ENCODE results near the gene RBM18. TPM values are rescaled to one million over a fixed set of nuclear protein-coding genes. Genes with fewer than 3 reads are reported as not detected.

Gene RBM18
- total RNA-seq, 2 donors from 2014 or later: 19.2 to 23.2 TPM

- no peaks in the 10 kb centered on the region for H3K9me3 ChIP-seq
- no peak overlapping the region for H3K27ac ChIP-seq
- no peak for DNase-seq (ENCODE audit: low spot score)
These were observed 37.7 kb downstream of the RBM18 start for GRCh38 chr9:122226758-122227574.

DNA sequence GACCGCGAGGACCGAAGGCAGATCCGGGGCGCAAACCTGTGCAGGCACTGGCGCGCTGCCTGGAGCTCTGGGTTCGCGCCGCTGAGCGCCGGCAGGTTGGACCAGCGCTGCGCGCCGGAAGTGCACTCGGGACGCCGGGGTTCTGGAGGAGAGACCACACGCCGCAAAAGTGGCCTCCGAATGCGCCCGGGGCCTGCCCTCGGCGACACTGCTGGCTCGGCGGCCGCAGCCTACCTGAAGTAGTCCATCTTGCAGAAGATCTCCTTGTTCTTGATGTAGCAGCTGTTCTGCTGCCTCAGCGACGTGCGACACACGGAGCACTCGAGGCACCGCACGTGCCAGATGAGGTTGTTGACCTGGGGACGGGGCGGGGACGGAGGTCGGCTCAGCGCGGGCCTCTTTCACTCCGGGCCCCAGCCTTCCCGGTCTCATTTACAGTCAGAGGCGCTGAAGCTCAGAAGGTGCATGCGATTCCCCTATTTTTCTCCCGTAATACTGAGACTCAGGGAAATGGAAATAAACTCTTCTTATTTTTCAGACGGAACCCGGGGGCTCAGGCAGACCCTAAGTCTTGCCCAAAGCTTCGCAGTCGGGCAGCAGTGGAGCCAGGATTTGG, 38.4 kb downstream of the RBM18 start:
- DNase-seq (ENCODE audit: low spot score): no peak
- Histone ChIP-seq H3K27me3 (peaks cover 42 to 53% of the 10 kb centered on the region in 2 donors), H3K4me3 (peak overlapping the region in 1 of 2 donors; percentile 49), H3K27ac (no peak overlapping the region), H3K9me3 (no peaks in the 10 kb centered on the region), H3K36me3 (no peaks in the 10 kb centered on the region), H3K4me1 (peaks cover 0 to 36% of the 10 kb centered on the region in 2 donors)
- TF ChIP-seq CTCF (IDR thresholded peaks at IDR 0.05): no peak

More at GRCh38 chr9:122226758-122227574, 37.7 kb downstream of the RBM18 start:
- peak overlapping the region; percentile 26 to 49 for H3K4me3 ChIP-seq
- H3K27me3 ChIP-seq: peaks cover 38 to 47% of the 10 kb centered on the region in 2 donors
- H3K4me1 ChIP-seq: peaks cover 0 to 32% of the 10 kb centered on the region in 2 donors
- H3K36me3 ChIP-seq: no peaks in the 10 kb centered on the region
- no peak for TF ChIP-seq CTCF (IDR thresholded peaks at IDR 0.05)

- H3K27me3 ChIP-seq: peaks cover 47 to 59% of the 10 kb centered on the region in 2 donors
These were observed 39.1 kb downstream of the RBM18 start for GRCh38 chr9:122225312-122226141.

DNA sequence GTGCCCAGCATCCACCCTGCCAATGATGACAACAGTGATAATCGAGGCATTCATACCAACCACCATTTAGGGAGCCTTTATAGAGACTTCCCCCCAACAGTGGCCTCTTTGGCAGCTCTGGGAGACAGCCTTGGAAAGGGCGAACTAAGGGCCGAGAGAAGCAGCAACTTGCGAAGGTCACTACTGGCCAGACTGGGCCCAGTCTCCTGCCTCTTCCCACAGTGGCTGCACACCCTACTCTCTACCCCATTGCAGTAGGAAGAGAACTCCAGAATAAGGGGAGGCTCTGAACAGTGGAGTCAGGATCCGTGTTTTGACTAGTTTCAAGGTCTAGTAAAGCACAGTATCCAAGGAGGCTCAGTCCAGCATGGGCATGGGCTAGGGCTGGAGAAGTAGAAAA, 41.2 kb downstream of the RBM18 start:
- no peak overlapping the region for H3K27ac ChIP-seq
- no peak for DNase-seq (ENCODE audit: low spot score)
- no peaks in the 10 kb centered on the region for H3K9me3 ChIP-seq
- H3K36me3 ChIP-seq: no peaks in the 10 kb centered on the region
- peaks cover 0 to 62% of the 10 kb centered on the region in 2 donors for H3K4me1 ChIP-seq
- TF ChIP-seq CTCF (IDR thresholded peaks at IDR 0.05): no peak
- H3K27me3 ChIP-seq: peaks cover 52 to 66% of the 10 kb centered on the region in 2 donors
- no peak overlapping the region for H3K4me3 ChIP-seq

More at GRCh38 chr9:122225312-122226141, 39.1 kb downstream of the RBM18 start:
- Histone ChIP-seq H3K9me3 (no peaks in the 10 kb centered on the region), H3K27ac (no peak overlapping the region), H3K4me3 (peak overlapping the region in 1 of 2 donors; percentile 17), H3K36me3 (no peaks in the 10 kb centered on the region), H3K4me1 (peaks cover 0 to 43% of the 10 kb centered on the region in 2 donors)
- TF ChIP-seq CTCF (IDR thresholded peaks at IDR 0.05): no peak
- no peak for DNase-seq (ENCODE audit: low spot score)

- TF ChIP-seq CTCF (IDR thresholded peaks at IDR 0.05): no peak
- no peak for DNase-seq (ENCODE audit: low spot score)
- no peaks in the 10 kb centered on the region for H3K9me3 ChIP-seq
- H3K4me1 ChIP-seq: peaks cover 0 to 58% of the 10 kb centered on the region in 2 donors
- H3K4me3 ChIP-seq: no peak overlapping the region
- H3K36me3 ChIP-seq: no peaks in the 10 kb centered on the region
- H3K27me3 ChIP-seq: peaks cover 47 to 64% of the 10 kb centered on the region in 2 donors
- H3K27ac ChIP-seq: no peak overlapping the region
These were observed 41.8 kb downstream of the RBM18 start for GRCh38 chr9:122222791-122223190.
